Measurements from ENCODE around the gene IL1R1.

The IL1R1 gene

GRCh38 chr2:102144128-102144527 is 1.6 kb downstream of the IL1R1 start:
- no peak overlapping the region for H3K4me3 ChIP-seq (ENCODE audit: low read length)
- no peak overlapping the region for H3K27ac ChIP-seq (ENCODE audit: low read length)
- peaks cover 41% of the 10 kb centered on the region for H3K27me3 ChIP-seq (ENCODE audit: insufficient read depth, low read length)
- H3K4me1 ChIP-seq (ENCODE audit: insufficient read depth, low read length): no peaks in the 10 kb centered on the region
- H3K36me3 ChIP-seq (ENCODE audit: insufficient read depth, low read depth, low read length): no peaks in the 10 kb centered on the region
- H3K9ac ChIP-seq (ENCODE audit: low read depth, low read length): no peak overlapping the region
- no peaks in the 10 kb centered on the region for H3K9me3 ChIP-seq (ENCODE audit: insufficient read depth, low read depth, low read length)

- no peaks in the 10 kb centered on the region; the same call in 1 of the 2 replicates for H3K9me3 ChIP-seq (ENCODE audit: insufficient read depth, low read depth, low read length)
- no peak overlapping the region for H3K4me3 ChIP-seq (ENCODE audit: low read length)
- no peak overlapping the region for H3K9ac ChIP-seq (ENCODE audit: low read depth, low read length)
- no peaks in the 10 kb centered on the region for H3K36me3 ChIP-seq (ENCODE audit: insufficient read depth, low read depth, low read length)
- peaks cover 38% of the 10 kb centered on the region for H3K27me3 ChIP-seq (ENCODE audit: insufficient read depth, low read length)
- no peaks in the 10 kb centered on the region for H3K4me1 ChIP-seq (ENCODE audit: insufficient read depth, low read length)
- no peak overlapping the region for H3K27ac ChIP-seq (ENCODE audit: low read length)
These were observed 2.6 kb downstream of the IL1R1 start for GRCh38 chr2:102145107-102145506.

- Histone ChIP-seq H3K4me1 (ENCODE audit: insufficient read depth, low read length) (no peaks in the 10 kb centered on the region), H3K27ac (ENCODE audit: low read length) (no peak overlapping the region), H3K36me3 (ENCODE audit: insufficient read depth, low read depth, low read length) (no peaks in the 10 kb centered on the region), H3K27me3 (ENCODE audit: insufficient read depth, low read length) (peaks cover 30% of the 10 kb centered on the region), H3K9me3 (ENCODE audit: insufficient read depth, low read depth, low read length) (no peaks in the 10 kb centered on the region; the same call in 1 of the 2 replicates), H3K9ac (ENCODE audit: low read depth, low read length) (no peak overlapping the region), H3K4me3 (ENCODE audit: low read length) (no peak overlapping the region)
These were observed 3.4 kb downstream of the IL1R1 start for GRCh38 chr2:102145934-102146333.

GRCh38 chr2:102147935-102148334 is 5.4 kb downstream of the IL1R1 start:
- H3K9me3 ChIP-seq (ENCODE audit: insufficient read depth, low read depth, low read length): no peaks in the 10 kb centered on the region; the same call in 1 of the 2 replicates
- H3K4me3 ChIP-seq (ENCODE audit: low read length): no peak overlapping the region
- peaks cover 12% of the 10 kb centered on the region for H3K27me3 ChIP-seq (ENCODE audit: insufficient read depth, low read length)
- H3K9ac ChIP-seq (ENCODE audit: low read depth, low read length): no peak overlapping the region
- no peaks in the 10 kb centered on the region for H3K4me1 ChIP-seq (ENCODE audit: insufficient read depth, low read length)
- no peak overlapping the region for H3K27ac ChIP-seq (ENCODE audit: low read length)
- H3K36me3 ChIP-seq (ENCODE audit: insufficient read depth, low read depth, low read length): no peaks in the 10 kb centered on the region

- Histone ChIP-seq H3K27ac (ENCODE audit: low read length) (no peak overlapping the region), H3K9me3 (ENCODE audit: insufficient read depth, low read depth, low read length) (no peaks in the 10 kb centered on the region; the same call in 1 of the 2 replicates), H3K4me3 (ENCODE audit: low read length) (no peak overlapping the region), H3K27me3 (ENCODE audit: insufficient read depth, low read length) (no peaks in the 10 kb centered on the region), H3K4me1 (ENCODE audit: insufficient read depth, low read length) (no peaks in the 10 kb centered on the region), H3K9ac (ENCODE audit: low read depth, low read length) (no peak overlapping the region), H3K36me3 (ENCODE audit: insufficient read depth, low read depth, low read length) (no peaks in the 10 kb centered on the region)
These were observed 6.7 kb downstream of the IL1R1 start for GRCh38 chr2:102149243-102149642.

GRCh38 chr2:102149644-102150455 is 7.3 kb downstream of the IL1R1 start:
- no peaks in the 10 kb centered on the region for H3K27me3 ChIP-seq (ENCODE audit: insufficient read depth, low read length)
- no peaks in the 10 kb centered on the region; the same call in 1 of the 2 replicates for H3K9me3 ChIP-seq (ENCODE audit: insufficient read depth, low read depth, low read length)
- H3K36me3 ChIP-seq (ENCODE audit: insufficient read depth, low read depth, low read length): no peaks in the 10 kb centered on the region
- H3K9ac ChIP-seq (ENCODE audit: low read depth, low read length): no peak overlapping the region
- no peak overlapping the region for H3K27ac ChIP-seq (ENCODE audit: low read length)
- no peak overlapping the region for H3K4me3 ChIP-seq (ENCODE audit: low read length)
- no peaks in the 10 kb centered on the region for H3K4me1 ChIP-seq (ENCODE audit: insufficient read depth, low read length)

- Histone ChIP-seq H3K27me3 (ENCODE audit: insufficient read depth, low read length) (no peaks in the 10 kb centered on the region), H3K27ac (ENCODE audit: low read length) (no peak overlapping the region), H3K4me1 (ENCODE audit: insufficient read depth, low read length) (no peaks in the 10 kb centered on the region), H3K9ac (ENCODE audit: low read depth, low read length) (no peak overlapping the region), H3K36me3 (ENCODE audit: insufficient read depth, low read depth, low read length) (no peaks in the 10 kb centered on the region), H3K9me3 (ENCODE audit: insufficient read depth, low read depth, low read length) (no peaks in the 10 kb centered on the region; the same call in 1 of the 2 replicates), H3K4me3 (ENCODE audit: low read length) (no peak overlapping the region)
These were observed 11.8 kb downstream of the IL1R1 start for GRCh38 chr2:102154364-102154763.

GRCh38 chr2:102154946-102155702 is 12.6 kb downstream of the IL1R1 start:
- Histone ChIP-seq H3K4me1 (ENCODE audit: insufficient read depth, low read length) (no peaks in the 10 kb centered on the region), H3K36me3 (ENCODE audit: insufficient read depth, low read depth, low read length) (no peaks in the 10 kb centered on the region), H3K4me3 (ENCODE audit: low read length) (no peak overlapping the region), H3K27me3 (ENCODE audit: insufficient read depth, low read length) (no peaks in the 10 kb centered on the region), H3K9ac (ENCODE audit: low read depth, low read length) (no peak overlapping the region), H3K27ac (ENCODE audit: low read length) (no peak overlapping the region), H3K9me3 (ENCODE audit: insufficient read depth, low read depth, low read length) (no peaks in the 10 kb centered on the region)

GRCh38 chr2:102155703-102156515 is 13.4 kb downstream of the IL1R1 start:
- Histone ChIP-seq H3K36me3 (ENCODE audit: insufficient read depth, low read depth, low read length) (no peaks in the 10 kb centered on the region), H3K9ac (ENCODE audit: low read depth, low read length) (no peak overlapping the region), H3K27me3 (ENCODE audit: insufficient read depth, low read length) (no peaks in the 10 kb centered on the region), H3K27ac (ENCODE audit: low read length) (no peak overlapping the region), H3K4me3 (ENCODE audit: low read length) (no peak overlapping the region), H3K4me1 (ENCODE audit: insufficient read depth, low read length) (no peaks in the 10 kb centered on the region), H3K9me3 (ENCODE audit: insufficient read depth, low read depth, low read length) (no peaks in the 10 kb centered on the region)

GRCh38 chr2:102158011-102158755 is 15.6 kb downstream of the IL1R1 start:
- Histone ChIP-seq H3K36me3 (ENCODE audit: insufficient read depth, low read depth, low read length) (no peaks in the 10 kb centered on the region), H3K9ac (ENCODE audit: low read depth, low read length) (no peak overlapping the region), H3K9me3 (ENCODE audit: insufficient read depth, low read depth, low read length) (no peaks in the 10 kb centered on the region), H3K4me1 (ENCODE audit: insufficient read depth, low read length) (no peaks in the 10 kb centered on the region), H3K4me3 (ENCODE audit: low read length) (no peak overlapping the region), H3K27ac (ENCODE audit: low read length) (no peak overlapping the region), H3K27me3 (ENCODE audit: insufficient read depth, low read length) (no peaks in the 10 kb centered on the region)

GRCh38 chr2:102159295-102159694 is 16.7 kb downstream of the IL1R1 start:
- Histone ChIP-seq H3K4me3 (ENCODE audit: low read length) (no peak overlapping the region), H3K9ac (ENCODE audit: low read depth, low read length) (no peak overlapping the region), H3K27ac (ENCODE audit: low read length) (no peak overlapping the region), H3K36me3 (ENCODE audit: insufficient read depth, low read depth, low read length) (no peaks in the 10 kb centered on the region), H3K27me3 (ENCODE audit: insufficient read depth, low read length) (no peaks in the 10 kb centered on the region), H3K9me3 (ENCODE audit: insufficient read depth, low read depth, low read length) (no peaks in the 10 kb centered on the region), H3K4me1 (ENCODE audit: insufficient read depth, low read length) (no peaks in the 10 kb centered on the region)
